Measurements from ENCODE around the gene DOCK4.

GRCh38 chr7:111980725-111981124, 225.5 kb downstream of the DOCK4 start:
- TF ChIP-seq CTCF (IDR thresholded peaks at IDR 0.05; ENCODE audit: low read depth, low read length, missing input control) (no peak), TAF1 (conservative IDR thresholded peaks at IDR 0.05) (no peak), SP1 (IDR thresholded peaks at IDR 0.05) (no peak), RAD21 (IDR thresholded peaks at IDR 0.05) (no peak), ZBTB33 (IDR thresholded peaks at IDR 0.05) (no peak), REST (IDR thresholded peaks at IDR 0.05) (no peak), YY1 (IDR thresholded peaks at IDR 0.05) (no peak), EGR1 (IDR thresholded peaks at IDR 0.05; ENCODE audit: low read depth in 2 of 2) (no peak), GABPA (IDR thresholded peaks at IDR 0.05 in 1 of 2, conservative IDR thresholded peaks at IDR 0.05 in 1 of 2) (no peak), HNF4A (conservative IDR thresholded peaks at IDR 0.05) (no peak), JUND (IDR thresholded peaks at IDR 0.05) (no peak)
- TF ChIP-seq, protein P1, sequence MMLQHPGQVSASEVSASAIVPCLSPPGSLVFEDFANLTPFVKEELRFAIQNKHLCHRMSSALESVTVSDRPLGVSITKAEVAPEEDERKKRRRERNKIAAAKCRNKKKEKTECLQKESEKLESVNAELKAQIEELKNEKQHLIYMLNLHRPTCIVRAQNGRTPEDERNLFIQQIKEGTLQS (IDR thresholded peaks at IDR 0.05): no peak

Data from liver (tissue), 3 donors.